Thyroid gland (tissue), 4 donors: Measurements from ENCODE around the gene CCDC60. TPM values are rescaled to one million over a fixed set of nuclear protein-coding genes. Genes with fewer than 3 reads are reported as not detected.

Experiments
- DNase-seq, 2 donors: peaks; one replicate each; pipeline ENCODE4 v3.0.0-alpha.2; 2019
- H3K27ac ChIP-seq, 3 donors: fragments of 200-600 bp; sonication (generic); 1 replicate in 2 of 3; 2 replicates in 1 of 3; pipeline ENCODE4 v1.5.1; 2016 to 2019; ENCODE audit warnings: mild to moderate bottlenecking in 1 of 3, moderate library complexity in 1 of 3
- H3K27me3 ChIP-seq: fragments of 200-600 bp; sonication (generic); one replicate; pipeline ENCODE4 v1.5.1; 2019
- H3K36me3 ChIP-seq, 2 donors: fragments of 200-600 bp; sonication (generic); one replicate each; pipeline ENCODE4 v1.5.1; 2016 to 2019
- H3K4me1 ChIP-seq, 2 donors: fragments of 200-600 bp; sonication (generic); one replicate each; pipeline ENCODE4 v1.5.1; 2017 to 2019
- H3K4me3 ChIP-seq, 3 donors: fragments of 200-600 bp; sonication (generic); replicated peaks in 1 of 3; 1 replicate in 2 of 3; 2 replicates in 1 of 3; pipeline ENCODE4 v1.5.1; 2016; ENCODE audit warnings: mild to moderate bottlenecking in 1 of 3
- H3K9me3 ChIP-seq: fragments of 200-600 bp; sonication (generic); one replicate; pipeline ENCODE4 v1.5.1; 2017
- CTCF ChIP-seq, 6 experiments: fragments of 200-600 bp in 3 of 6; fragments of 450-650 bp in 3 of 6; sonication (generic) in 3 of 6; IDR thresholded peaks; one replicate each; pipeline ENCODE4 v1.5.1; 2016 to 2019; ENCODE audit warnings: antibody characterized with exemption in 6 of 6, mild to moderate bottlenecking in 2 of 6, inconsistent platforms in 1 of 6, moderate library complexity in 1 of 6
- POLR2A ChIP-seq, 2 donors: fragments of 450-650 bp; IDR thresholded peaks; one replicate each; pipeline ENCODE4 v1.6.1; 2017; ENCODE audit warnings: antibody characterized with exemption in 2 of 2, mild to moderate bottlenecking in 2 of 2, moderate library complexity in 1 of 2
- WGBS, 2 donors: methylation state at CpG; one replicate each; pipeline ENCODE4 v1.1.5; 2017; 5-methylcytosine and 5-hydroxymethylcytosine counted together
- intact Hi-C: fragments of 100-400 bp; cut with DNase I; formaldehyde crosslinking; loops from one replicate; pipeline ENCODE4 v1.15.1; 2023
- total RNA-seq, 4 donors: library from RNA; depleted of rRNA; stranded (reverse); fragments of >200 nt; gene quantifications; one replicate each; pipeline ENCODE4 v1.2.3, GENCODE V29; 2016

The CCDC60 gene
- total RNA-seq, 4 donors from 2014 or later, result not detected

- TF ChIP-seq CTCF (IDR thresholded peaks at IDR 0.05), result peak; percentile 73 to 90 (median 86)
- no peak for TF ChIP-seq POLR2A (IDR thresholded peaks at IDR 0.05)
- Histone ChIP-seq H3K27ac (no peak overlapping the region), H3K9me3 (no peaks in the 10 kb centered on the region), H3K27me3 (no peaks in the 10 kb centered on the region), H3K4me3 (no peak overlapping the region), H3K36me3 (no peaks in the 10 kb centered on the region), H3K4me1 (no peaks in the 10 kb centered on the region)
- 48 to 50% methylated on average over 9 of the region's 9 CpGs for WGBS, 2 donors
- DNase-seq, result peak; percentile 64 to 69
- intact Hi-C loops, result loop anchor here (5.0 kb wide), 1 partner anchor 98 kb away; no protein-coding TSS in a partner anchor
Observed at GRCh38 chr12:119544765-119545625, 210.5 kb downstream of the CCDC60 start.

- TF ChIP-seq POLR2A (IDR thresholded peaks at IDR 0.05) (no peak), CTCF (IDR thresholded peaks at IDR 0.05) (no peak)
- H3K36me3 ChIP-seq, result no peaks in the 10 kb centered on the region
- no peak overlapping the region for H3K4me3 ChIP-seq
- no peaks in the 10 kb centered on the region for H3K4me1 ChIP-seq
- no peaks in the 10 kb centered on the region for H3K27me3 ChIP-seq
- H3K27ac ChIP-seq, result no peak overlapping the region
- H3K9me3 ChIP-seq, result no peaks in the 10 kb centered on the region
- no peak for DNase-seq
- intact Hi-C loops, result loop anchor here (5.0 kb wide), 1 partner anchor 99 kb away; no protein-coding TSS in a partner anchor
Observed at GRCh38 chr12:119546340-119546739, 211.8 kb downstream of the CCDC60 start.

GRCh38 chr12:119547001-119547400 lies 212.5 kb downstream of the CCDC60 start:
- no peak overlapping the region for H3K4me3 ChIP-seq
- H3K9me3 ChIP-seq, result no peaks in the 10 kb centered on the region
- WGBS, 2 donors, result 27 to 33% methylated on average over 1 of the region's 1 CpG
- no peaks in the 10 kb centered on the region for H3K4me1 ChIP-seq
- H3K27me3 ChIP-seq, result no peaks in the 10 kb centered on the region
- no peak for DNase-seq
- intact Hi-C loops, result loop anchor here (5.0 kb wide), 1 partner anchor 100 kb away; no protein-coding TSS in a partner anchor
- no peak for TF ChIP-seq POLR2A (IDR thresholded peaks at IDR 0.05)
- no peak for TF ChIP-seq CTCF (IDR thresholded peaks at IDR 0.05)
- no peak overlapping the region for H3K27ac ChIP-seq
- no peaks in the 10 kb centered on the region for H3K36me3 ChIP-seq

- WGBS, 2 donors, result 42 to 57% methylated on average over 1 of the region's 1 CpG
- no peak overlapping the region for H3K4me3 ChIP-seq
- intact Hi-C loops, result no loop called here
Observed at GRCh38 chr12:119556854-119557253, 222.3 kb downstream of the CCDC60 start.

More at GRCh38 chr12:119556854-119557253, 222.3 kb downstream of the CCDC60 start:
- Histone ChIP-seq H3K27ac (no peak overlapping the region), H3K36me3 (no peaks in the 10 kb centered on the region), H3K9me3 (no peaks in the 10 kb centered on the region), H3K27me3 (no peaks in the 10 kb centered on the region), H3K4me1 (no peaks in the 10 kb centered on the region)
- no peak for TF ChIP-seq POLR2A (IDR thresholded peaks at IDR 0.05)
- no peak for TF ChIP-seq CTCF (IDR thresholded peaks at IDR 0.05)
- no peak for DNase-seq
